Mammary epithelial cell (primary cell): ENCODE measurements around the gene GDF10.

Source experiments
- EZH2 ChIP-seq: IDR thresholded peaks from 2 replicates; pipeline ENCODE4 v1.6.1; 2012; ENCODE audit warnings: low read length, inconsistent platforms, borderline replicate concordance
- TF ChIP-seq, protein P1 (sequence below), 2 donors: IDR thresholded peaks in 1 of 2; conservative IDR thresholded peaks in 1 of 2; 2 replicates each; pipeline ENCODE4 v1.5.1; 2011 to 2012; ENCODE audit warnings: inconsistent platforms in 2 of 2, low read length in 2 of 2, mild to moderate bottlenecking in 2 of 2, control low read depth in 1 of 2, low read depth in 1 of 2; ENCODE audit not compliant: insufficient read depth in 1 of 2; ENCODE audit errors: extremely low read depth in 1 of 2

DNA sequence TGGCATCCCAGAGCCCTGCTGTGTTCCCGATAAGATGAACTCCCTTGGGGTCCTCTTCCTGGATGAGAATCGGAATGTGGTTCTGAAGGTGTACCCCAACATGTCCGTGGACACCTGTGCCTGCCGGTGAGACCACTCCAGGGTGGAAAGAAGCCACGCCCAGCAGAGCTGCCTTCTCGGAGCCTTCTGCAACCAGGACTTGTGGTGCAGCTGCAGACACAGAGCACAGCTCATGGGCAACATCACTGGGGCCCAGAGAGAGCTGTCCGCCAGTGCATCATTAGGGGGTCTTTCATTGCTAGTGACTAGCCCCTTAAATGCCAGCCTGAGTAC, 12.6 kb downstream of the GDF10 start:
- TF ChIP-seq, protein P1, sequence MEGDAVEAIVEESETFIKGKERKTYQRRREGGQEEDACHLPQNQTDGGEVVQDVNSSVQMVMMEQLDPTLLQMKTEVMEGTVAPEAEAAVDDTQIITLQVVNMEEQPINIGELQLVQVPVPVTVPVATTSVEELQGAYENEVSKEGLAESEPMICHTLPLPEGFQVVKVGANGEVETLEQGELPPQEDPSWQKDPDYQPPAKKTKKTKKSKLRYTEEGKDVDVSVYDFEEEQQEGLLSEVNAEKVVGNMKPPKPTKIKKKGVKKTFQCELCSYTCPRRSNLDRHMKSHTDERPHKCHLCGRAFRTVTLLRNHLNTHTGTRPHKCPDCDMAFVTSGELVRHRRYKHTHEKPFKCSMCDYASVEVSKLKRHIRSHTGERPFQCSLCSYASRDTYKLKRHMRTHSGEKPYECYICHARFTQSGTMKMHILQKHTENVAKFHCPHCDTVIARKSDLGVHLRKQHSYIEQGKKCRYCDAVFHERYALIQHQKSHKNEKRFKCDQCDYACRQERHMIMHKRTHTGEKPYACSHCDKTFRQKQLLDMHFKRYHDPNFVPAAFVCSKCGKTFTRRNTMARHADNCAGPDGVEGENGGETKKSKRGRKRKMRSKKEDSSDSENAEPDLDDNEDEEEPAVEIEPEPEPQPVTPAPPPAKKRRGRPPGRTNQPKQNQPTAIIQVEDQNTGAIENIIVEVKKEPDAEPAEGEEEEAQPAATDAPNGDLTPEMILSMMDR (conservative IDR thresholded peaks at IDR 0.05 in 1 of 2, IDR thresholded peaks at IDR 0.05 in 1 of 2; ENCODE audit: extremely low read depth in 1 of 2, insufficient read depth in 1 of 2, low read depth in 1 of 2, low read length in 2 of 2): no peak
- no peak for TF ChIP-seq EZH2
